Activated naive CD4-positive, alpha-beta T cell treated with anti-CD3 and anti-CD28 coated beads, Interleukin-2, amount 50 U/mL, for 16 hours (primary cell): Measurements from ENCODE around the gene KIAA1755.

Experiments
- DNase-seq: peaks from one replicate; pipeline ENCODE4 v3.0.0-alpha.2; 2020

The KIAA1755 gene

GRCh38 chr20:38238829-38239228, 21.7 kb downstream of the KIAA1755 start:
- no peak for DNase-seq

- no peak for DNase-seq
Measured at GRCh38 chr20:38237381-38237780, 23.2 kb downstream of the KIAA1755 start.

GRCh38 chr20:38231531-38232121, 28.9 kb downstream of the KIAA1755 start:
- no peak for DNase-seq

- DNase-seq = no peak
Measured at GRCh38 chr20:38230957-38231526, 29.5 kb downstream of the KIAA1755 start.

- no peak for DNase-seq
Measured at GRCh38 chr20:38230253-38230551, 30.3 kb downstream of the KIAA1755 start.

- no peak for DNase-seq
Measured at GRCh38 chr20:38229376-38230252, 30.9 kb downstream of the KIAA1755 start.

GRCh38 chr20:38228436-38228835, 32.1 kb downstream of the KIAA1755 start:
- DNase-seq = no peak

GRCh38 chr20:38227420-38228360, 32.8 kb downstream of the KIAA1755 start:
- no peak for DNase-seq

- DNase-seq = no peak
Measured at GRCh38 chr20:38226553-38226952, 34.0 kb downstream of the KIAA1755 start.

- DNase-seq = no peak
Measured at GRCh38 chr20:38225900-38226263, 34.7 kb downstream of the KIAA1755 start.

GRCh38 chr20:38225240-38225899, 35.2 kb downstream of the KIAA1755 start:
- no peak for DNase-seq

GRCh38 chr20:38224531-38224930, 36.0 kb downstream of the KIAA1755 start:
- DNase-seq = no peak

GRCh38 chr20:38223743-38224100, 36.8 kb downstream of the KIAA1755 start:
- no peak for DNase-seq

GRCh38 chr20:38222923-38223742, 37.4 kb downstream of the KIAA1755 start:
- DNase-seq = no peak

- DNase-seq = peak; percentile 47
Measured at GRCh38 chr20:38222231-38222922, 38.2 kb downstream of the KIAA1755 start.

- peak; percentile 71 for DNase-seq
Measured at GRCh38 chr20:38221119-38221589, 39.4 kb downstream of the KIAA1755 start.

- no peak for DNase-seq
Measured at GRCh38 chr20:38220587-38221118, 39.9 kb downstream of the KIAA1755 start.

GRCh38 chr20:38219006-38219950, 41.3 kb downstream of the KIAA1755 start:
- DNase-seq = no peak

- no peak for DNase-seq
Measured at GRCh38 chr20:38218566-38218885, 42.0 kb downstream of the KIAA1755 start.
